Kidney epithelial cell (primary cell): ENCODE measurements around the gene SPNS2. TPM values are rescaled to one million over a fixed set of nuclear protein-coding genes. Genes with fewer than 3 reads are reported as not detected.

Source experiments
- DNase-seq: peaks from one replicate; pipeline ENCODE4 v3.0.0-alpha.2; 2010; ENCODE audit warnings: low read depth
- H3K27me3 ChIP-seq: 2 replicates; pipeline ENCODE4 v1.6.0; 2011; ENCODE audit warnings: low read length; ENCODE audit not compliant: control insufficient read depth, insufficient read depth
- H3K36me3 ChIP-seq: 2 replicates; pipeline ENCODE4 v1.5.1; 2011; ENCODE audit warnings: low read length; ENCODE audit not compliant: control insufficient read depth, insufficient read depth
- H3K4me3 ChIP-seq: 2 replicates; pipeline ENCODE4 v1.5.1; 2011; ENCODE audit warnings: low read depth, mild to moderate bottlenecking, control low read depth, low read length
- CTCF ChIP-seq: IDR thresholded peaks from 2 replicates; pipeline ENCODE4 v1.5.1; 2011; ENCODE audit warnings: mild to moderate bottlenecking, moderate library complexity, low read length, control low read depth, inconsistent platforms; ENCODE audit not compliant: insufficient read depth, poor library complexity, severe bottlenecking
- total RNA-seq: library from RNA; depleted of rRNA; stranded (reverse); fragments of >200 nt; gene quantifications from 2 replicates; pipeline ENCODE4 v1.2.3, GENCODE V29; 2015

SPNS2 gene
- total RNA-seq, 1 donor from 2014 or later, result 47.3 TPM

DNA sequence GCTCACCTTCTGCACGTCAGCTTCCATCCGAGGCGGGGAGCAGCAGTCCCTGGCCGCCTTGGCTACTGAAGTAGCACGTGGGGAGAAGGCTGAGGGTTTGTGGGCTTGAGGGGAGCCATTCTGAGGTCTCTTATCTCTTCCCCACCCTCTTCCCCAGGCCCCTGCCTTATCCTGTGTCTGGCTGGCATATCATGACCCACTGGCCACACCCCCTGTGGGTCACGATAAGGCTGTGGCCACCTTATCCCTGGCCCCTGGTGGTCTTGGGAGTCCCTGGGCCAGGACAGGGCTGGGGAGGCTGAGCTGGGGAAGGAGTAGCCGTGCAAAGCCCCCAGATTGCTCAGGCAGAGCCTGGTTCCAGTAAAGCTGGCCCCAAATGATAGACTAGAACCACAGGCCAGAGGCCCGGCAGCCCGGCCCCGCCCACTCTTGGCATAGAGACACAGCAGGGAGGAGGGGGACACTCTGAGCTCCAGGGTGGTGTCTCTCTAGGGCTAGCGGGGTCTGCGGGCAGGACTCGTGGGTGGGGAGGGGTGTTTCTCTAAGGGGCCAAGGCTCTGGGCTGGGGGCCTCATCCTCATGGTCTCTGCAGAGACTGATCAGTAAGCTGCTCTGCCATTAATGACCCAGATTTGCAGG is 7.6 kb downstream of the SPNS2 start:
- H3K27me3 ChIP-seq, result no peaks in the 10 kb centered on the region

DNA sequence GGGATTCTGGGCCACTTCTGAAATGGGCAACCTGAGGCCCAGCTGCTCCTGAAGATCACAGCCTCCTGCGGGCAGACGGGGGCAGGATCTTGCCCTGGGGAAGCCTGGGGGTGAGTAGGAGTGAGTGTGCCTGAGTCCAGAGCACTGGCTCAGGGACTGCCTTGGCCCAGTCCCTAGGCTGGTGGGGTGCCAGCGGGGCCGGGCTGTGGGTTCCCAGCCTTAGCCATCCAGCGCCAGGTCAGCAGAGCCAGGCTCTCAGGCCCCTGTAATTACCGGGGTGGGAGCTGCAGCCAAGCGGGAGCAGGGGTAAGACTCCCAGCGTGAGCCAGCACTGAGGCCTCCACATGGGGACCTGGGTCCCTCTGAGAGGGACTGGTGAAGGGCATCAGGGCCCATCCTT is 8.2 kb downstream of the SPNS2 start:
- TF ChIP-seq CTCF, result no peak
- no peaks in the 10 kb centered on the region for H3K27me3 ChIP-seq
- DNase-seq, result no peak
- no peak overlapping the region for H3K4me3 ChIP-seq
- H3K36me3 ChIP-seq, result peaks cover 1% of the 10 kb centered on the region

More for the DNA sequence above, 7.6 kb downstream of the SPNS2 start:
- peaks cover 1% of the 10 kb centered on the region for H3K36me3 ChIP-seq
- TF ChIP-seq CTCF, result no peak
- DNase-seq, result no peak
- no peak overlapping the region for H3K4me3 ChIP-seq

DNA sequence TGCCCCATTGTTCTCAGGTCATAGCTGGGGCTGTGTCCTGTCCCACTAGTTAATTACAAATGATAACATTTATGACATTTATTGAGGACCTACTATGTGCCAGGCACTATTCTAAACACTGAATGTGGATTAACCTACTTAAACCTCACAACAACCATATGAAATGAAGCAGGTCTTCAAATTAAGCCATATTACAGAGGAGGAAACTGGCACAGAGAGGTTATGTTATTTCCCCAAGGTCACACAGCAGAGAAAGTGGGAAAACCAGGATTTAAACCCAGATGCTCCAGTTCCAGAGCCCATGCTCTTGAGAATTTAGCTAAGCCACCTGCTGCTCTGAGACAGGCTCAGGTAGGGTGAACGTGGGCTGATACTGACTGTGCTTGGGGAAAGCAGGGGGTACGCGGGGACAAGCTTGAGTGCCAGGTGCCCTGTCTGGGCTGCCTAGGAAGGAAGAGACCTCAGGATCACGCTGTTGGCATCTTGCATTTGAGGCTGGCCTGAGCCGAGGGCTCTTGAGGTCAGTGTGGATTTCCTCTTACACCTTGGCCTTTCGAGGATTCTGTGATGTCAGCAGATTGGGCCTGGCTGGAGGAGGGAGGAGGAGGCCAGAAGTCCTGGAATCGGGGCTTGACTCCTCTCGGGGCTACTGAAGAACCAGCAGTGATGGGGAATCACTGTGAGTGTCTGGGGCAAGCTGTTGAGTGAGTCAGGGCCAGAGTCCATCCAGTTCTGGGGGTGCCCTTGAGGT is 8.9 kb downstream of the SPNS2 start:
- no peak for TF ChIP-seq CTCF
- no peaks in the 10 kb centered on the region for H3K27me3 ChIP-seq
- DNase-seq, result no peak
- no peak overlapping the region for H3K4me3 ChIP-seq
- H3K36me3 ChIP-seq, result peaks cover 1% of the 10 kb centered on the region

GRCh38 chr17:4508207-4508606 is 9.5 kb downstream of the SPNS2 start:
- TF ChIP-seq CTCF, result no peak
- H3K27me3 ChIP-seq, result no peaks in the 10 kb centered on the region
- no peak for DNase-seq
- H3K4me3 ChIP-seq, result no peak overlapping the region
- peaks cover 1% of the 10 kb centered on the region for H3K36me3 ChIP-seq

DNA sequence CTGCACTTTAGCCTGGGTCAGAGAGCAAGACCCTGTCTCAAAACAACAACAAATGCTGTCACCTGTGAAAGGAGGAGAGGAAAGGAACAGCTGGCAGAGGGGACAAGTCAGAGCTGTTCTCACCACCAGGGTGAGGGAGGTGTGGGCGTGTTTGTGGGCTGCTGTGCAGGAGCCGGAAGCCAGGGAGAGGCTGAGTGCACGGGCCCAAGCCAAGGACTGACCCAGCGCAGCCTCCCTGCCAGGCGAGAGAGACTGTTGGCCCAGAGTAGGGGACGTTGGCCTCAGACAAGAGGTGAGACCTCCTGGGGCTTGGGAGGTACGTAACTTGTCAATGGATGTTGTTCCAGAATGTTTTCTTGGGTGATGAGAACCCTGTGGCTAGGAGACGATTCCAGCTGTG is 10.7 kb downstream of the SPNS2 start:
- no peak for DNase-seq
- no peak overlapping the region for H3K4me3 ChIP-seq
- H3K36me3 ChIP-seq, result peaks cover 1% of the 10 kb centered on the region
- no peaks in the 10 kb centered on the region for H3K27me3 ChIP-seq
- no peak for TF ChIP-seq CTCF
